H1 (cell line): ENCODE results near the gene SMTNL2. TPM values are rescaled to one million over a fixed set of nuclear protein-coding genes. Genes with fewer than 3 reads are reported as not detected.

Experiments used
- BCL11A ChIP-seq, 2 experiments: IDR thresholded peaks; one replicate each; pipeline ENCODE4 v1.6.1; 2011; ENCODE audit warnings: low read depth in 2 of 2, low read length in 2 of 2, mild to moderate bottlenecking in 2 of 2
- E2F6 ChIP-seq: IDR thresholded peaks from 2 replicates; pipeline ENCODE4 v1.6.1; 2012; ENCODE audit warnings: inconsistent platforms
- HDAC6 ChIP-seq: IDR thresholded peaks from one replicate; pipeline ENCODE4 v1.7.1; 2012; ENCODE audit warnings: low read depth, mild to moderate bottlenecking, inconsistent platforms, low read length, moderate library complexity
- JUN ChIP-seq: IDR thresholded peaks from 2 replicates; pipeline ENCODE4 v1.6.1; 2011; ENCODE audit warnings: low read depth, mild to moderate bottlenecking, improper control_type of control experiment, low read length
- POU5F1 ChIP-seq: IDR thresholded peaks from 2 replicates; pipeline ENCODE4 v1.6.1; 2011; ENCODE audit warnings: low read depth, mild to moderate bottlenecking, low read length, moderate library complexity
- RBBP5 ChIP-seq: IDR thresholded peaks from 2 replicates; pipeline ENCODE4 v1.7.1; 2012; ENCODE audit warnings: low read depth, mild to moderate bottlenecking, inconsistent platforms, low read length, moderate library complexity, borderline replicate concordance
- SIX5 ChIP-seq: IDR thresholded peaks from 2 replicates; pipeline ENCODE4 v1.6.1; 2011; ENCODE audit warnings: mild to moderate bottlenecking, low read depth, low read length
- TEAD4 ChIP-seq: IDR thresholded peaks from 2 replicates; pipeline ENCODE4 v1.6.1; 2012; ENCODE audit warnings: low read depth, low read length, inconsistent platforms, mixed read lengths
- polyA plus RNA-seq, 7 experiments: library from polyadenylated mRNA; depleted of rRNA in 3 of 7; stranded (reverse) in 5 of 7; unstranded in 2 of 7; fragments of >200 nt in 5 of 7; fragments of 200-250 nt in 2 of 7; gene quantifications; 1 replicate in 5 of 7; 2 replicates in 1 of 7; 4 replicates in 1 of 7; pipeline versions ENCODE4 v1.2.1 to v1.2.3, GENCODE V29; 2011 to 2013; ENCODE audit warnings: missing spikeins in 2 of 7, mixed read lengths in 2 of 7
- total RNA-seq: library from RNA; stranded (reverse); fragmentation: NEBNext Ultra II Directional; extraction: Animal tissue kit (Norgen Biotek cat#: 25700); gene quantifications from 2 replicates; pipeline ENCODE4 v1.2.1, GENCODE V29; 2021

The SMTNL2 gene
- total and polyA plus RNA-seq, 2 of the 8 experiments (the other 6 are each of a cell fraction or from before 2014, with no cell fraction given), result 3.6 to 4.5 TPM

GRCh38 chr17:4560837-4561256 lies 23.5 kb upstream of the SMTNL2 start (continued):
- TF ChIP-seq TEAD4, result no peak
- TF ChIP-seq POU5F1, result no peak
- TF ChIP-seq BCL11A (IDR thresholded peaks at IDR 0.05; ENCODE audit: low read depth in 2 of 2, low read length in 2 of 2), result no peak
- TF ChIP-seq RBBP5, result no peak
- TF ChIP-seq E2F6, result no peak
- TF ChIP-seq SIX5, result no peak
- no peak for TF ChIP-seq HDAC6
- TF ChIP-seq JUN, result no peak
